ENCODE data around the gene ERCC6.

Gene ERCC6

GRCh38 chr10:49543604-49544003 is 4.7 kb upstream of the ERCC6 start:
- DNase-seq: no peak

- no peak for DNase-seq
These were observed 3.4 kb upstream of the ERCC6 start for GRCh38 chr10:49542353-49542752.

- DNase-seq: no peak
These were observed 2.8 kb upstream of the ERCC6 start for GRCh38 chr10:49541762-49542161.

- peak; percentile 30 for DNase-seq
These were observed 1.3 kb upstream of the ERCC6 start for GRCh38 chr10:49540056-49540797.

GRCh38 chr10:49539320-49539885 is 482 bp upstream of the ERCC6 start:
- DNase-seq: peak; percentile 13

- DNase-seq: peak; percentile 83
These were observed 4.1 kb downstream of the ERCC6 start for GRCh38 chr10:49534670-49535381.

- DNase-seq: no peak
These were observed 6.5 kb downstream of the ERCC6 start for GRCh38 chr10:49532461-49532860.

- DNase-seq: no peak
These were observed 9.9 kb downstream of the ERCC6 start for GRCh38 chr10:49528977-49529506.

- no peak for DNase-seq
These were observed 11.1 kb downstream of the ERCC6 start for GRCh38 chr10:49527850-49528249.

- DNase-seq: no peak
These were observed 11.9 kb downstream of the ERCC6 start for GRCh38 chr10:49527061-49527460.

GRCh38 chr10:49526619-49527018 is 12.3 kb downstream of the ERCC6 start:
- DNase-seq: peak; percentile 76

- no peak for DNase-seq
These were observed 14.4 kb downstream of the ERCC6 start for GRCh38 chr10:49524496-49524895.

- no peak for DNase-seq
These were observed 15.6 kb downstream of the ERCC6 start for GRCh38 chr10:49523301-49523700.

GRCh38 chr10:49521062-49521461 is 17.9 kb downstream of the ERCC6 start:
- DNase-seq: no peak

GRCh38 chr10:49520122-49520775 is 18.7 kb downstream of the ERCC6 start:
- no peak for DNase-seq

GRCh38 chr10:49519717-49520116 is 19.2 kb downstream of the ERCC6 start:
- DNase-seq: no peak

GRCh38 chr10:49518982-49519578 is 19.8 kb downstream of the ERCC6 start:
- DNase-seq: peak; percentile 51

GRCh38 chr10:49518566-49518965 is 20.4 kb downstream of the ERCC6 start:
- DNase-seq: no peak

GRCh38 chr10:49516216-49516970 is 22.5 kb downstream of the ERCC6 start:
- no peak for DNase-seq

- peak; percentile 40 for DNase-seq
These were observed 26.7 kb downstream of the ERCC6 start for GRCh38 chr10:49512121-49512809.

- no peak for DNase-seq
These were observed 29.1 kb downstream of the ERCC6 start for GRCh38 chr10:49509771-49510303.
